HepG2 (cell line): ENCODE results near the gene LSM11. TPM values are rescaled to one million over a fixed set of nuclear protein-coding genes. Genes with fewer than 3 reads are reported as not detected.

Experiments used
- ATAC-seq: fragments of 200-7000 bp; cut with Tn5 transposase; 3 replicates; pipeline ENCODE4 v1.9.1; 2020; ENCODE audit warnings: mild to moderate bottlenecking, moderate library complexity
- BruUV-seq: library from RNA; stranded (reverse); fragments of 400-500 nt; replicated peaks from 2 replicates; lab custom pipeline; 2021; lab: Mats Ljungman, UMichigan
- CTCF ChIA-PET: fragments of 300-600 bp; formaldehyde crosslinking; extraction: SDS; loops from one replicate; lab custom pipeline; 2021; ENCODE audit warnings: low total read pairs, inconsistent platforms, low intra/inter-chr PET ratio; lab: Yijun Ruan, JAX
- POLR2A ChIA-PET: fragments of 350-600 bp; sonication (Branson Sonifier 250); formaldehyde crosslinking; loops from one replicate; lab custom pipeline; 2020; ENCODE audit warnings: antibody characterized with exemption, inconsistent platforms; lab: Yijun Ruan, JAX
- DNase-seq: peaks from one replicate; pipeline ENCODE4 v3.0.0-alpha.2; 2015; ENCODE audit warnings: low spot score
- FAIRE-seq: peaks from 3 replicates; lab custom pipeline; 2011; peaks lifted over from hg19 to GRCh38; lab: Jason Lieb, UNC
- H2AFZ ChIP-seq: one replicate; pipeline ENCODE4 v1.6.1; 2011; ENCODE audit warnings: low read length, inconsistent platforms
- H3K27ac ChIP-seq: fragments of 300-600 bp; 3 replicates; pipeline ENCODE4 v1.8.0; 2011; ENCODE audit warnings: mixed run types, mild to moderate bottlenecking, mixed read lengths, low read length, inconsistent platforms; ENCODE audit not compliant: insufficient read depth; ENCODE audit errors: extremely low read length
- H3K27me3 ChIP-seq, 2 experiments: fragments of 200-600 bp in 1 of 2; 2 replicates in 1 of 2; 3 replicates in 1 of 2; pipeline versions ENCODE4 v1.6.0 to v1.8.0; 2011; ENCODE audit warnings: low read length in 2 of 2, mild to moderate bottlenecking in 2 of 2, moderate library complexity in 2 of 2, inconsistent platforms in 1 of 2; ENCODE audit not compliant: insufficient read depth in 2 of 2, control insufficient read depth in 1 of 2
- H3K36me3 ChIP-seq, 2 experiments: fragments of 200-600 bp in 1 of 2; replicated peaks in 1 of 2; 2 replicates in 1 of 2; 3 replicates in 1 of 2; pipeline versions ENCODE4 v1.5.1 to v1.8.0; 2011; ENCODE audit warnings: low read length in 2 of 2, inconsistent platforms in 1 of 2; ENCODE audit not compliant: insufficient read depth in 2 of 2, control insufficient read depth in 1 of 2
- H3K4me1 ChIP-seq: 2 replicates; pipeline ENCODE4 v1.5.1; 2012; ENCODE audit warnings: low read length, inconsistent platforms; ENCODE audit not compliant: insufficient read depth
- H3K4me2 ChIP-seq: 2 replicates; pipeline ENCODE4 v1.6.0; 2011; ENCODE audit warnings: low read depth, low read length, inconsistent platforms
- H3K4me3 ChIP-seq, 3 experiments: fragments of 200-600 bp in 1 of 3; sonication (generic), shearing (Covaris generic) in 1 of 3; replicated peaks in 1 of 3; 2 replicates each; pipeline ENCODE4 v1.5.1; 2011 to 2016; ENCODE audit warnings: low read length in 3 of 3, inconsistent platforms in 2 of 3, low read depth in 2 of 3, mild to moderate bottlenecking in 2 of 3, control low read depth in 1 of 3, mixed read lengths in 1 of 3; ENCODE audit not compliant: insufficient read depth in 1 of 3
- H3K79me2 ChIP-seq: one replicate; pipeline ENCODE4 v1.6.1; 2011; ENCODE audit warnings: low read length, inconsistent platforms; ENCODE audit not compliant: insufficient read depth
- H3K9ac ChIP-seq: 2 replicates; pipeline ENCODE4 v1.6.0; 2011; ENCODE audit warnings: mild to moderate bottlenecking, low read depth, low read length, inconsistent platforms; ENCODE audit not compliant: insufficient read depth
- H3K9me3 ChIP-seq: 2 replicates; pipeline ENCODE4 v1.5.1; 2012; ENCODE audit warnings: mild to moderate bottlenecking, low read length
- H4K20me1 ChIP-seq: 2 replicates; pipeline ENCODE4 v1.6.0; 2011; ENCODE audit warnings: inconsistent platforms, mild to moderate bottlenecking, low read length, moderate library complexity; ENCODE audit not compliant: insufficient read depth
- FOXC1 ChIP-seq: sonication (generic); formaldehyde crosslinking; IDR thresholded peaks from 2 replicates; pipeline ENCODE4 v1.8.0; 2022; ENCODE audit warnings: mild to moderate bottlenecking, missing genetic modification reagents, borderline replicate concordance
- TAF15 ChIP-seq: fragments of 200-400 bp; formaldehyde crosslinking; IDR thresholded peaks from one replicate; pipeline ENCODE4 v1.6.1; 2018; ENCODE audit warnings: mild to moderate bottlenecking, low read depth, low read length; ENCODE audit not compliant: poor library complexity, severe bottlenecking
- U2AF1 ChIP-seq: fragments of 200-400 bp; formaldehyde crosslinking; optimal IDR thresholded peaks from 2 replicates; pipeline ENCODE3; 2017; ENCODE audit warnings: mild to moderate bottlenecking, low read depth, low read length
- ZFX ChIP-seq: sonication (generic); formaldehyde crosslinking; IDR thresholded peaks from 2 replicates; pipeline ENCODE4 v1.4.0; 2020; ENCODE audit warnings: mild to moderate bottlenecking, low read depth, missing genetic modification reagents, moderate library complexity
- ZNF432 ChIP-seq: sonication (generic); formaldehyde crosslinking; IDR thresholded peaks from 2 replicates; pipeline ENCODE4 v1.5.0; 2020; ENCODE audit warnings: missing genetic modification reagents, mild to moderate bottlenecking, borderline replicate concordance
- ZNF781 ChIP-seq: sonication (generic); formaldehyde crosslinking; IDR thresholded peaks from 2 replicates; pipeline ENCODE4 v1.5.1; 2020; ENCODE audit warnings: borderline replicate concordance, mild to moderate bottlenecking, missing genetic modification reagents; ENCODE audit errors: not compliant biosample characterization
- WGBS: methylation state at CpG from one replicate; pipeline ENCODE4 v1.1.6; 2017; ENCODE audit warnings: low lambda C conversion rate; 5-methylcytosine and 5-hydroxymethylcytosine counted together
- in situ Hi-C: cut with HindIII; loops from 2 replicates; pipeline ENCODE4 v1.10.0; 2017; ENCODE audit warnings: low pct_unique_long_range_greater_than_20kb; ENCODE audit not compliant: extremely low pct_ligation_motif_present
- intact Hi-C: fragments of 100-400 bp; cut with micrococcal nuclease; formaldehyde crosslinking; loops from one replicate; pipeline ENCODE4 v1.10.0; 2022; ENCODE audit not compliant: unreplicated experiment
- polyA plus RNA-seq, 8 experiments: library from polyadenylated mRNA; depleted of rRNA in 3 of 8; stranded (reverse) in 7 of 8; unstranded in 1 of 8; fragments of >200 nt; fragmentation: Illumina TruSeq in 4 of 8; extraction: Trizol in 4 of 8; gene quantifications; 2 replicates each; pipeline versions ENCODE4 v1.2.1 to v1.2.3, GENCODE V29; 2011 to 2016; ENCODE audit warnings: low read depth in 4 of 8, missing spikeins in 1 of 8, mixed read lengths in 1 of 8; ENCODE audit not compliant: insufficient read depth in 1 of 8
- total RNA-seq, 5 experiments: library from RNA; depleted of rRNA; stranded (reverse); fragments of >200 nt; fragmentation: Illumina TruSeq; extraction: Trizol; gene quantifications; 2 replicates each; pipeline ENCODE4 v1.2.3, GENCODE V29; 2016; ENCODE audit warnings: low read depth in 1 of 5

LSM11 gene
- total and polyA plus RNA-seq, 2 of the 13 experiments (the other 11 are each of a cell fraction or from before 2014, with no cell fraction given), result 4.5 to 7.2 TPM

GRCh38 chr5:157744051-157745011 is 819 bp downstream of the LSM11 start (continued):
- peak; percentile 11 for TF ChIP-seq TAF15
- TF ChIP-seq ZNF781, result no peak
- TF ChIP-seq ZFX, result peak; percentile 12; the same call in 1 of the 2 replicates
- TF ChIP-seq ZNF432 (CRISPR knock-in tag), result 0 out of 2 replicates have a peak, but pooled peaks have one; percentile 46

- peak overlapping the region; percentile 74 to 88 (median 84); a peak in 5 of 6 replicates for H3K4me3 ChIP-seq
- no peaks in the 10 kb centered on the region; a peak in 1 of 5 replicates for H3K27me3 ChIP-seq
- intact Hi-C loops, result no loop called here
- BruUV-seq, result TSS peak; percentile 34
- ChIA-PET CTCF (no interaction called here), POLR2A (interaction anchor here (2.0 kb wide), 1 partner anchor 13 kb away, joined by 13 read pairs; the partner anchor contains the start of gene THG1L)
- peaks cover 7% of the 10 kb centered on the region for H3K79me2 ChIP-seq
- no peak overlapping the region for H2AFZ ChIP-seq
- 100% methylated on average over 4 of the region's 4 CpGs for WGBS
- no peaks in the 10 kb centered on the region for H3K36me3 ChIP-seq
- peaks cover 26% of the 10 kb centered on the region for H3K4me1 ChIP-seq
- no peaks in the 10 kb centered on the region for H3K9me3 ChIP-seq
- no peak for FAIRE-seq
- in situ Hi-C loops, result loop anchor here (25.0 kb wide), 1 partner anchor 408 kb away; a partner anchor contains a TSS
- TF ChIP-seq FOXC1 (CRISPR knock-in tag) (no peak), U2AF1 (no peak)
- DNase-seq, result no peak
- H3K27ac ChIP-seq, result no peak overlapping the region
- no peak for ATAC-seq
- H3K4me2 ChIP-seq, result peak overlapping the region; percentile 94
- peak overlapping the region; percentile 75; the same call in 1 of the 2 replicates for H3K9ac ChIP-seq
- no peaks in the 10 kb centered on the region for H4K20me1 ChIP-seq
Observed at GRCh38 chr5:157745041-157745456, 1.5 kb downstream of the LSM11 start.
